ENCODE measurements around the gene FCF1. TPM values are rescaled to one million over a fixed set of nuclear protein-coding genes. Genes with fewer than 3 reads are reported as not detected.
A peak's percentile ranks its signal among the peaks of the same experiment; 100 is the strongest.
"Not testable (repeated sequence)": the region's sequence is repeated elsewhere in the genome, so short reads cannot be mapped to it uniquely, and the experiment has no call there.

FCF1 gene
- polyA plus RNA-seq, 3 donors = 14.8 to 22.6 (median 17.5) TPM

- intact Hi-C loops (cut with micrococcal nuclease) = no loop called here
- no peak for DNase-seq
- Histone ChIP-seq H3K36me3 (replicated peaks in 1 of 2; ENCODE audit: control insufficient read depth in 1 of 2, insufficient read depth in 2 of 2, low read length in 2 of 2) (no peaks in the 10 kb centered on the region), H3K9me3 (replicated peaks in 1 of 2; ENCODE audit: control insufficient read depth in 1 of 2, insufficient read depth in 1 of 2, low read length in 2 of 2) (peaks cover 0 to 14% of the 10 kb centered on the region in 2 donors), H3K79me2 (ENCODE audit: insufficient read depth, low read length) (no peaks in the 10 kb centered on the region), H4K20me1 (ENCODE audit: insufficient read depth, low read length) (no peaks in the 10 kb centered on the region), H3K27me3 (ENCODE audit: control insufficient read depth in 2 of 2, insufficient read depth in 2 of 2, low read length in 2 of 2) (no peaks in the 10 kb centered on the region), H2AFZ (ENCODE audit: insufficient read depth, low read depth, low read length, poor library complexity, severe bottlenecking) (no peak overlapping the region), H3K4me2 (replicated peaks; ENCODE audit: extremely low read depth, low read length, poor library complexity, severe bottlenecking) (no peak overlapping the region), H3K4me1 (ENCODE audit: control insufficient read depth in 1 of 2, insufficient read depth in 2 of 2, low read length in 2 of 2) (no peaks in the 10 kb centered on the region), H3K27ac (ENCODE audit: low read depth in 1 of 2, low read length in 2 of 2) (no peak overlapping the region), H3K4me3 (replicated peaks in 1 of 3; ENCODE audit: low read depth in 2 of 3, low read length in 3 of 3) (no peak overlapping the region), H3K9ac (ENCODE audit: insufficient read depth, low read length, poor library complexity, severe bottlenecking) (no peak overlapping the region)
- H3K36me3 Mint-ChIP-seq = peaks cover 0 to 3% of the 10 kb centered on the region in 2 donors
- peaks cover 0 to 5% (median 0%) of the 10 kb centered on the region in 3 donors for H3K27me3 Mint-ChIP-seq (ENCODE audit: low read depth in 3 of 3)
- H3K4me3 Mint-ChIP-seq = no peak overlapping the region
- H3K4me1 Mint-ChIP-seq = no peaks in the 10 kb centered on the region
- no peak overlapping the region for H3K27ac Mint-ChIP-seq
- H3K9me3 Mint-ChIP-seq = peaks cover 11 to 20% (median 16%) of the 10 kb centered on the region in 7 donors
- TF ChIP-seq CTCF (IDR thresholded peaks at IDR 0.05) = no peak
- whole genome bisulfite sequencing (ENCODE audit: insufficient coverage) = 98% methylated on average over 7 of the region's 7 CpGs
Measured at GRCh38 chr14:74754899-74755298, 42.0 kb downstream of the FCF1 start.

GRCh38 chr14:74756326-74756725 is 43.4 kb downstream of the FCF1 start:
- no peak for TF ChIP-seq CTCF (IDR thresholded peaks at IDR 0.05)
- no peaks in the 10 kb centered on the region for H3K4me1 ChIP-seq (ENCODE audit: control insufficient read depth in 1 of 2, insufficient read depth in 2 of 2, low read length in 2 of 2)
- H3K4me1 Mint-ChIP-seq = no peaks in the 10 kb centered on the region
- H3K27ac ChIP-seq (ENCODE audit: low read depth in 1 of 2, low read length in 2 of 2) = no peak overlapping the region
- DNase-seq = no peak
- no peak overlapping the region for H3K4me3 ChIP-seq (replicated peaks in 1 of 3; ENCODE audit: low read depth in 2 of 3, low read length in 3 of 3)
- no peaks in the 10 kb centered on the region for H3K27me3 ChIP-seq (ENCODE audit: control insufficient read depth in 2 of 2, insufficient read depth in 2 of 2, low read length in 2 of 2)
- H3K36me3 Mint-ChIP-seq = peaks cover 0 to 3% of the 10 kb centered on the region in 2 donors
- no peak overlapping the region for H3K9ac ChIP-seq (ENCODE audit: insufficient read depth, low read length, poor library complexity, severe bottlenecking)
- peaks cover 11 to 20% (median 16%) of the 10 kb centered on the region in 7 donors for H3K9me3 Mint-ChIP-seq
- H3K79me2 ChIP-seq (ENCODE audit: insufficient read depth, low read length) = no peaks in the 10 kb centered on the region
- no peak overlapping the region for H3K4me2 ChIP-seq (replicated peaks; ENCODE audit: extremely low read depth, low read length, poor library complexity, severe bottlenecking)
- H3K9me3 ChIP-seq (replicated peaks in 1 of 2; ENCODE audit: control insufficient read depth in 1 of 2, insufficient read depth in 1 of 2, low read length in 2 of 2) = peaks cover 0 to 14% of the 10 kb centered on the region in 2 donors
- H3K27me3 Mint-ChIP-seq (ENCODE audit: low read depth in 3 of 3) = peaks cover 0 to 5% (median 0%) of the 10 kb centered on the region in 3 donors
- no peak overlapping the region for H2AFZ ChIP-seq (ENCODE audit: insufficient read depth, low read depth, low read length, poor library complexity, severe bottlenecking)
- intact Hi-C loops (cut with micrococcal nuclease) = no loop called here
- no peaks in the 10 kb centered on the region for H3K36me3 ChIP-seq (replicated peaks in 1 of 2; ENCODE audit: control insufficient read depth in 1 of 2, insufficient read depth in 2 of 2, low read length in 2 of 2)
- no CpG with 5 or more reads among the region's 1 CpG for WGBS (ENCODE audit: insufficient coverage)
- no peak overlapping the region for H3K4me3 Mint-ChIP-seq
- peak overlapping the region in 1 of 7 donors; percentile 80 for H3K27ac Mint-ChIP-seq
- H4K20me1 ChIP-seq (ENCODE audit: insufficient read depth, low read length) = no peaks in the 10 kb centered on the region

GRCh38 chr14:74758505-74758904 is 45.6 kb downstream of the FCF1 start:
- H3K36me3 Mint-ChIP-seq; H3K27me3 ChIP-seq (ENCODE audit: control insufficient read depth in 2 of 2, insufficient read depth in 2 of 2, low read length in 2 of 2); H3K79me2 ChIP-seq (ENCODE audit: insufficient read depth, low read length); DNase-seq; H3K27ac Mint-ChIP-seq; H3K36me3 ChIP-seq (replicated peaks in 1 of 2; ENCODE audit: control insufficient read depth in 1 of 2, insufficient read depth in 2 of 2, low read length in 2 of 2); H3K4me2 ChIP-seq (replicated peaks; ENCODE audit: extremely low read depth, low read length, poor library complexity, severe bottlenecking); H3K9me3 Mint-ChIP-seq; H3K4me1 ChIP-seq (ENCODE audit: control insufficient read depth in 1 of 2, insufficient read depth in 2 of 2, low read length in 2 of 2); H4K20me1 ChIP-seq (ENCODE audit: insufficient read depth, low read length); H2AFZ ChIP-seq (ENCODE audit: insufficient read depth, low read depth, low read length, poor library complexity, severe bottlenecking); H3K9ac ChIP-seq (ENCODE audit: insufficient read depth, low read length, poor library complexity, severe bottlenecking); H3K27ac ChIP-seq (ENCODE audit: low read depth in 1 of 2, low read length in 2 of 2); H3K9me3 ChIP-seq (replicated peaks in 1 of 2; ENCODE audit: control insufficient read depth in 1 of 2, insufficient read depth in 1 of 2, low read length in 2 of 2); H3K27me3 Mint-ChIP-seq (ENCODE audit: low read depth in 3 of 3); H3K4me3 ChIP-seq (replicated peaks in 1 of 3; ENCODE audit: low read depth in 2 of 3, low read length in 3 of 3); H3K4me3 Mint-ChIP-seq; intact Hi-C loops (cut with micrococcal nuclease); H3K4me1 Mint-ChIP-seq: not testable (repeated sequence)
- 100% methylated on average over 2 of the region's 5 CpGs for WGBS (ENCODE audit: insufficient coverage)
